Parathyroid adenoma (tissue), 2 donors: ENCODE results near the gene THSD4.

Experiments used
- H2AFZ ChIP-seq: fragments of 300-600 bp; sonication (generic); one replicate; pipeline ENCODE4 v1.7.0; 2017; ENCODE audit warnings: antibody characterized with exemption, mild to moderate bottlenecking
- H3K27ac ChIP-seq: fragments of 300-600 bp; sonication (generic); one replicate; pipeline ENCODE4 v1.7.0; 2017
- H3K27me3 ChIP-seq: fragments of 300-600 bp; sonication (generic); one replicate; pipeline ENCODE4 v1.7.0; 2017; ENCODE audit warnings: low read length; ENCODE audit not compliant: control insufficient read depth, insufficient read depth
- H3K36me3 ChIP-seq: fragments of 300-600 bp; sonication (generic); one replicate; pipeline ENCODE4 v1.7.0; 2017; ENCODE audit warnings: low read length; ENCODE audit not compliant: control insufficient read depth, insufficient read depth
- H3K4me1 ChIP-seq: fragments of 300-600 bp; sonication (generic); one replicate; pipeline ENCODE4 v1.7.0; 2017; ENCODE audit warnings: control low read depth
- H3K4me2 ChIP-seq: fragments of 300-600 bp; sonication (generic); one replicate; pipeline ENCODE4 v1.7.0; 2017; ENCODE audit warnings: low read length
- H3K4me3 ChIP-seq: fragments of 300-600 bp; sonication (generic); one replicate; pipeline ENCODE4 v1.7.0; 2017; ENCODE audit warnings: low read depth, low read length
- H3K79me2 ChIP-seq: fragments of 300-600 bp; sonication (generic); one replicate; pipeline ENCODE4 v1.7.0; 2017; ENCODE audit warnings: control low read depth
- H3K9ac ChIP-seq: fragments of 300-600 bp; sonication (generic); one replicate; pipeline ENCODE4 v1.7.0; 2017; ENCODE audit warnings: mild to moderate bottlenecking
- H3K9me3 ChIP-seq: fragments of 300-600 bp; sonication (generic); one replicate; pipeline ENCODE4 v1.7.0; 2017; ENCODE audit warnings: low read length; ENCODE audit not compliant: control insufficient read depth
- TF ChIP-seq, protein P1 (sequence below): fragments of 300-600 bp; sonication (generic); IDR thresholded peaks from one replicate; pipeline ENCODE4 v1.7.0; 2017; ENCODE audit warnings: antibody characterized with exemption, mild to moderate bottlenecking
- donor health status: primary hyperparathyroidism.

The THSD4 gene

DNA sequence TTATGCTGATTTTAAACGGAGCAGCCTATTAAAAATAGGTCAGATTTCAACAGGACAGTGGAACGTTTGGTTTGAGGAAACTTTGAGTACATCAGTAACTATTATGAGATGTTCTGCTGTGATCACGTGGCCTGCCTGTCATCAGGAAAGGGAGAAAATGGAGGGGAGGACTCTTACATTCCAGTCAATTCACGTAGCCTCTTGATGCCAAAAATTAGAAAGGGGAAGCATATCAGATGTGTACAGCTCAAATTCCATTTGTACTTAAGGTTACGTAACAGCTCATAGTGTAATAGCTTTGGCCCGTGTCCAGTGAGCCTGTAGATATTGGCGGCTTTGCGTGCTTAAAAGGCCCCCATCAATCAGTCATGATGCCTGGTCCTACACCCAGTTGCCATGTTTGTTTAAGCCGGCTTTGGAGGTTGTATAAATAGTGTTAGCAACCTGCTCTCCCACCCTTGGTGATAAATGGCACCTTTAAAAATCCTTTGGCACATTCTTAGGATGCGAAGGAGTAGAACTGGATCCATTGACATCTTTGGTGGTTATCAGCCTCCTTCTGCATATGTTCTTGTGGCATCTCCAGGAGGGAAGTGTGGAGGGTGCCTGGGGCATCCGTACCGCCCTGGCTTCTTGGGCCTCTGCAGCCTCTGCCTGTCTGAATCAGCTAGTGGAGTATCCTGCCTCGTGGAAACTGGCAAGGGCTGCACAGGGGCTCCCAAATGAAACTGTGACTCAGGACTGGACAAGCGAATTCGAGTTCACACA, 163.9 kb downstream of the THSD4 start:
- no peaks in the 10 kb centered on the region for H3K27me3 ChIP-seq
- H3K79me2 ChIP-seq, result no peaks in the 10 kb centered on the region
- TF ChIP-seq, protein P1, sequence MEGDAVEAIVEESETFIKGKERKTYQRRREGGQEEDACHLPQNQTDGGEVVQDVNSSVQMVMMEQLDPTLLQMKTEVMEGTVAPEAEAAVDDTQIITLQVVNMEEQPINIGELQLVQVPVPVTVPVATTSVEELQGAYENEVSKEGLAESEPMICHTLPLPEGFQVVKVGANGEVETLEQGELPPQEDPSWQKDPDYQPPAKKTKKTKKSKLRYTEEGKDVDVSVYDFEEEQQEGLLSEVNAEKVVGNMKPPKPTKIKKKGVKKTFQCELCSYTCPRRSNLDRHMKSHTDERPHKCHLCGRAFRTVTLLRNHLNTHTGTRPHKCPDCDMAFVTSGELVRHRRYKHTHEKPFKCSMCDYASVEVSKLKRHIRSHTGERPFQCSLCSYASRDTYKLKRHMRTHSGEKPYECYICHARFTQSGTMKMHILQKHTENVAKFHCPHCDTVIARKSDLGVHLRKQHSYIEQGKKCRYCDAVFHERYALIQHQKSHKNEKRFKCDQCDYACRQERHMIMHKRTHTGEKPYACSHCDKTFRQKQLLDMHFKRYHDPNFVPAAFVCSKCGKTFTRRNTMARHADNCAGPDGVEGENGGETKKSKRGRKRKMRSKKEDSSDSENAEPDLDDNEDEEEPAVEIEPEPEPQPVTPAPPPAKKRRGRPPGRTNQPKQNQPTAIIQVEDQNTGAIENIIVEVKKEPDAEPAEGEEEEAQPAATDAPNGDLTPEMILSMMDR, result no peak
- no peak overlapping the region for H3K9ac ChIP-seq
- no peaks in the 10 kb centered on the region for H3K9me3 ChIP-seq
- no peak overlapping the region for H3K4me3 ChIP-seq
- no peak overlapping the region for H3K4me2 ChIP-seq
- H3K27ac ChIP-seq, result no peak overlapping the region
- H3K4me1 ChIP-seq, result no peaks in the 10 kb centered on the region
- H2AFZ ChIP-seq, result peak overlapping the region; percentile 38
- no peaks in the 10 kb centered on the region for H3K36me3 ChIP-seq

DNA sequence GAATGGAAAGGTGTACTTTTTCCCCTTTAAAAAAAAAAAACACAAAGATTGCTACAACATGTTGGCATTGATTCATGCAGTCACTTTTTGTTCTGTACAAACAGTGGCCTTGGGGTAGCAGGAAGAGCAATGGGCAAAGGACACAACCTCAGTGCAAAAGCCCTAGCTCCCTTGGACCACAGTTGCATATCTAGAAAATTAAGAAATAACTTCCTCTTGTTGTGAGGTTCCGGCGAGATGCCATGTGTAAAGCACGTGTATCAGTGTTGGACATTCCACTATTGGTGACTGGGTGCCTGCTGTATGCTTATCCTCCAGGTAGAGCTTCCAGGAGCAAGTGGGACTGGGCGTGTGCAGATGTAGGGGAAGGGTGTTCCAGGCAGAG, 164.5 kb downstream of the THSD4 start:
- no peaks in the 10 kb centered on the region for H3K36me3 ChIP-seq
- TF ChIP-seq, protein P1, result no peak
- H3K4me1 ChIP-seq, result no peaks in the 10 kb centered on the region
- H3K9me3 ChIP-seq, result no peaks in the 10 kb centered on the region
- H3K27me3 ChIP-seq, result no peaks in the 10 kb centered on the region
- H3K27ac ChIP-seq, result no peak overlapping the region
- H3K9ac ChIP-seq, result no peak overlapping the region
- H3K79me2 ChIP-seq, result no peaks in the 10 kb centered on the region
- no peak overlapping the region for H3K4me2 ChIP-seq
- H3K4me3 ChIP-seq, result no peak overlapping the region
- no peak overlapping the region for H2AFZ ChIP-seq

DNA sequence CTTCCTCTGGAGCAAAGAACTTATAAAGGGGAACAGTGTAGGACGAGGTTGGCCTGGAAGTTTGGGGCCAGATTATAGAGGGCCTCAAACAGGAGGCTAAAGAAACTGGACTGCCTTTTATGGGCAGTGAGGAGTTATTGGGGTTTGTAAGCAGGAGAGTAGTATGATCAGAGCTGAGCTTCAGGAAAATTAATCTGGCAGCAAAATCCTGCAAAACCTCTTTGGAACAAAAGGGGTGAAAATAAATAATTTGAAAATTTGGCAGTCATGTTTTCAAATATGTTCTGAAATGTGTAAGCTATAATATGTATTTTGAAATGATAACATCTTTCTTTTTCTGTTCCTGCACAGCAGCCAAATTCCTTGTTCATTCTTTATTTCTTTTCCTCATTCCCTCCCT, 164.9 kb downstream of the THSD4 start:
- TF ChIP-seq, protein P1, result no peak
- Histone ChIP-seq H3K4me3 (no peak overlapping the region), H3K9me3 (no peaks in the 10 kb centered on the region)

DNA sequence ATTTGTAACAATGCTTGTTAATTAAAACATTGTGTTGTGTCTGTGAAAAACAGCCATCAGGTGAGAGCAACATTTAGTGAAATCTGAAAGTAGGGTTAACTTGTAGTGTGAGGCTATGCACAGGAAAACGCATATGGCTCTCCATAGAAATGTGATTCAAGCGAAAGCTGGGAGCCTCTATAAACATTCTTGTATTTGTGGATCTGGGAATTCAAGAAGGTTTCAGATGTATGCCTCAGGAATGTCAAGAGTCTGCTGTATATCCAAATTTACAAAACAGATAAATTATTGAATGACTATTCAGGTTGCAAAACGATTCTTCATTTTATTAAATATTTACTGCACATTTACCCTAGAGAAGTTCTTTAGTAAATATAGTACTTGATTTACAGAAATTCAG, 166.0 kb downstream of the THSD4 start:
- Histone ChIP-seq H3K9ac (no peak overlapping the region), H3K27ac (no peak overlapping the region), H3K4me1 (no peaks in the 10 kb centered on the region)

More for the DNA sequence above, 164.9 kb downstream of the THSD4 start:
- Histone ChIP-seq H3K27ac (no peak overlapping the region), H3K9ac (no peak overlapping the region), H3K36me3 (no peaks in the 10 kb centered on the region), H3K27me3 (no peaks in the 10 kb centered on the region), H3K4me2 (no peak overlapping the region), H3K4me1 (no peaks in the 10 kb centered on the region), H3K79me2 (no peaks in the 10 kb centered on the region), H2AFZ (no peak overlapping the region)

More for the DNA sequence above, 166.0 kb downstream of the THSD4 start:
- Histone ChIP-seq H3K9me3 (no peaks in the 10 kb centered on the region), H3K4me2 (no peak overlapping the region), H3K36me3 (no peaks in the 10 kb centered on the region), H3K79me2 (no peaks in the 10 kb centered on the region), H3K27me3 (no peaks in the 10 kb centered on the region), H2AFZ (no peak overlapping the region), H3K4me3 (no peak overlapping the region)
- TF ChIP-seq, protein P1, result no peak
